ENCODE measurements around the gene APOBEC4. TPM values are rescaled to one million over a fixed set of nuclear protein-coding genes. Genes with fewer than 3 reads are reported as not detected.

APOBEC4 gene
- total and polyA plus RNA-seq, 2 of the 13 experiments (the other 11 are each of a cell fraction or from before 2014, with no cell fraction given): not detected

DNA sequence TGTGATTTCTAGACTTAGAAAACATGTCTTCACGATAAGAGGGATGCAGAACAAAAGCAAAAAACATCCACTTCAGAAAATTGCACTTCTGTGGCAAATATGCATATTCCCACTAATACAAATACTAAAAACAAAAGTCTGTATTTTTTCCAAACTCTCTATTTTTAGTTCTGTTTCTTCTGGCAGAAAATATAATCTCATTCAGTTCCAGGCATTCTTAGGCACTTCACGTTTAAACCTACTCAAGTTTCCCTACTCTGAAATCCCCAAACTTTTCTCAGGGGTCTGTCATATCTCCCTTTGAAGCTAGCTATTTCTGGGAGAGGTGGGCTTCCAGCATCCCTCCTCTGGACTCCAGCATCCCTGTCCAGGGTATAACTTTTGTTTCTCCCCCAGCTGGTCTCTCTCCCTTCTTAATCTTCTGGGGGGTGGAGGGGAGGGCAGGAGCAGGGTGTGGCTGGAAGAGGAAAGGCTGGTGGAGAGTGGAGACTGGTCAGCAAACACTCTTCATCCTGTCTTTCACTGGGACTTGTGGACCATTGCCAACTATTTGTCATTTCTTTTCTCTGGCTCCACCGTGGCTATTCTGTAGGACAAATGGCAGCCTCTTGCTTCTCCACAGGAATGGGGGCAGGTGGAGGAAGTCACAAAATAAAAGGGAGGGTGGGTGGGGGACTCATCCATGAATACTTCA, 43.2 kb downstream of the APOBEC4 start:
- Histone ChIP-seq H2AFZ (ENCODE audit: low read length) (no peak overlapping the region), H3K4me1 (ENCODE audit: insufficient read depth, low read length) (0 out of 2 replicates have a peak, but pooled peaks cover 7% of the 10 kb centered on the region), H3K27me3 (ENCODE audit: control insufficient read depth in 1 of 2, insufficient read depth in 2 of 2, low read length in 2 of 2) (no peaks in the 10 kb centered on the region), H3K27ac (ENCODE audit: extremely low read length, insufficient read depth, low read length) (no peak overlapping the region), H3K4me2 (ENCODE audit: low read depth, low read length) (no peak overlapping the region), H3K9me3 (ENCODE audit: low read length) (no peaks in the 10 kb centered on the region), H3K36me3 (replicated peaks in 1 of 2; ENCODE audit: control insufficient read depth in 1 of 2, insufficient read depth in 2 of 2, low read length in 2 of 2) (no peaks in the 10 kb centered on the region), H3K79me2 (ENCODE audit: insufficient read depth, low read length) (no peaks in the 10 kb centered on the region), H3K9ac (ENCODE audit: insufficient read depth, low read depth, low read length) (no peak overlapping the region), H3K4me3 (replicated peaks in 1 of 3; ENCODE audit: insufficient read depth in 1 of 3, low read depth in 2 of 3, low read length in 3 of 3) (no peak overlapping the region), H4K20me1 (ENCODE audit: insufficient read depth, low read length) (no peaks in the 10 kb centered on the region)
- ChIA-PET CTCF (ENCODE audit: low intra/inter-chr PET ratio, low total read pairs) (interaction anchor here (1.0 to 1.2 kb wide), 2 partner anchors 13 to 306 kb away, joined by 3 to 4 read pairs; no protein-coding TSS in a partner anchor), POLR2A (interaction anchor here (1.2 kb wide), 1 partner anchor 13 kb away, joined by 4 read pairs; no protein-coding TSS in a partner anchor)
- DNase-seq (ENCODE audit: low spot score): no peak
- TF ChIP-seq GZF1 (CRISPR knock-in tag; IDR thresholded peaks at IDR 0.05): no peak
- TF ChIP-seq NONO (IDR thresholded peaks at IDR 0.05): no peak
- no peak for TF ChIP-seq NONO (CRISPR knock-in tag; conservative IDR thresholded peaks at IDR 0.05)
- TF ChIP-seq NFIC (IDR thresholded peaks at IDR 0.05; ENCODE audit: low read length): no peak
- no peak for TF ChIP-seq GLI4 (CRISPR knock-in tag; IDR thresholded peaks at IDR 0.05; ENCODE audit: borderline replicate concordance)
- WGBS (ENCODE audit: low lambda C conversion rate): 11% methylated on average over 3 of the region's 3 CpGs
- in situ Hi-C loops (cut with HindIII; ENCODE audit: extremely low pct_ligation_motif_present, low pct_unique_long_range_greater_than_20kb): no loop called here
- intact Hi-C loops (cut with micrococcal nuclease; ENCODE audit: unreplicated experiment): loop anchor here (1.0 kb wide), 1 partner anchor 75 kb away; no protein-coding TSS in a partner anchor
- ATAC-seq: no peak
- no peak for FAIRE-seq
- BruUV-seq (replicated peaks): no TSS peak

DNA sequence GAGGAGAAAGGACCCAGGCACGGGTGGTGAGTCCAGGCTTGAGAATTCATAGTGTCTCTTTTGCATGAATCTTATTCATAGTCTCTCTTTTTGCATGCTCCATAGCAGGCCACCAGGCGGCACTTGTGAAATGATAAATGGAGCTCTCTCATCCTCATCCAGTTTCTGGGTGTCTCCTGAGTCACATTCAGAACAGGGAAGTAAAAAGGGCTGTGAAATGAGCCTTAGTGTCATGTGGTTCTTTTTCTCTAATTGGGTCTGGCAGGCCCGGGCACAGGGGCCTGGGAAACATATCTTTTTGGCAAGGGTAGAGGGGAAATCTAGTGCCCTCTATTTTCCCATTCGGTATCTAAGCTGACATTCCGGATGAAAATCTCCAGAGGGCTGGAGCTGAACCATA, 43.8 kb downstream of the APOBEC4 start:
- Histone ChIP-seq H3K27ac (ENCODE audit: extremely low read length, insufficient read depth, low read length) (no peak overlapping the region), H3K4me1 (ENCODE audit: insufficient read depth, low read length) (peaks cover 10% of the 10 kb centered on the region; the same call in 1 of the 2 replicates), H3K79me2 (ENCODE audit: insufficient read depth, low read length) (no peaks in the 10 kb centered on the region), H4K20me1 (ENCODE audit: insufficient read depth, low read length) (no peaks in the 10 kb centered on the region), H2AFZ (ENCODE audit: low read length) (no peak overlapping the region), H3K9me3 (ENCODE audit: low read length) (no peaks in the 10 kb centered on the region), H3K9ac (ENCODE audit: insufficient read depth, low read depth, low read length) (no peak overlapping the region), H3K4me3 (replicated peaks in 1 of 3; ENCODE audit: insufficient read depth in 1 of 3, low read depth in 2 of 3, low read length in 3 of 3) (no peak overlapping the region), H3K4me2 (ENCODE audit: low read depth, low read length) (no peak overlapping the region), H3K27me3 (ENCODE audit: control insufficient read depth in 1 of 2, insufficient read depth in 2 of 2, low read length in 2 of 2) (no peaks in the 10 kb centered on the region), H3K36me3 (replicated peaks in 1 of 2; ENCODE audit: control insufficient read depth in 1 of 2, insufficient read depth in 2 of 2, low read length in 2 of 2) (no peaks in the 10 kb centered on the region)
- peak; percentile 89 for ATAC-seq
- in situ Hi-C loops (cut with HindIII; ENCODE audit: extremely low pct_ligation_motif_present, low pct_unique_long_range_greater_than_20kb): no loop called here
- FAIRE-seq: peak; percentile 12
- BruUV-seq (replicated peaks): no TSS peak
- peak; percentile 63 for TF ChIP-seq SMC3 (IDR thresholded peaks at IDR 0.05; ENCODE audit: low read length)
- TF ChIP-seq, protein P1, sequence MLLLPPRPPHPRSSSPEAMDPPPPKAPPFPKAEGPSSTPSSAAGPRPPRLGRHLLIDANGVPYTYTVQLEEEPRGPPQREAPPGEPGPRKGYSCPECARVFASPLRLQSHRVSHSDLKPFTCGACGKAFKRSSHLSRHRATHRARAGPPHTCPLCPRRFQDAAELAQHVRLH (CRISPR knock-in tag; IDR thresholded peaks at IDR 0.05; ENCODE audit: borderline replicate concordance, low read depth): no peak
- TF ChIP-seq STAG1 (CRISPR knock-in tag; IDR thresholded peaks at IDR 0.05): peak; percentile 52
- no peak for TF ChIP-seq ZNF724P (CRISPR knock-in tag; IDR thresholded peaks at IDR 0.05; ENCODE audit: borderline replicate concordance)
- no peak for TF ChIP-seq SAFB2 (CRISPR knock-in tag; IDR thresholded peaks at IDR 0.05; ENCODE audit: borderline replicate concordance, low read depth)
- TF ChIP-seq ZFX (CRISPR knock-in tag; IDR thresholded peaks at IDR 0.05; ENCODE audit: low read depth): no peak
- no peak for TF ChIP-seq STAT5B (CRISPR knock-in tag; IDR thresholded peaks at IDR 0.05)
- peak; percentile 47; the same call in 1 of the 2 replicates for TF ChIP-seq ZFP90 (CRISPR knock-in tag; IDR thresholded peaks at IDR 0.05; ENCODE audit: borderline replicate concordance)
- TF ChIP-seq, protein P2, sequence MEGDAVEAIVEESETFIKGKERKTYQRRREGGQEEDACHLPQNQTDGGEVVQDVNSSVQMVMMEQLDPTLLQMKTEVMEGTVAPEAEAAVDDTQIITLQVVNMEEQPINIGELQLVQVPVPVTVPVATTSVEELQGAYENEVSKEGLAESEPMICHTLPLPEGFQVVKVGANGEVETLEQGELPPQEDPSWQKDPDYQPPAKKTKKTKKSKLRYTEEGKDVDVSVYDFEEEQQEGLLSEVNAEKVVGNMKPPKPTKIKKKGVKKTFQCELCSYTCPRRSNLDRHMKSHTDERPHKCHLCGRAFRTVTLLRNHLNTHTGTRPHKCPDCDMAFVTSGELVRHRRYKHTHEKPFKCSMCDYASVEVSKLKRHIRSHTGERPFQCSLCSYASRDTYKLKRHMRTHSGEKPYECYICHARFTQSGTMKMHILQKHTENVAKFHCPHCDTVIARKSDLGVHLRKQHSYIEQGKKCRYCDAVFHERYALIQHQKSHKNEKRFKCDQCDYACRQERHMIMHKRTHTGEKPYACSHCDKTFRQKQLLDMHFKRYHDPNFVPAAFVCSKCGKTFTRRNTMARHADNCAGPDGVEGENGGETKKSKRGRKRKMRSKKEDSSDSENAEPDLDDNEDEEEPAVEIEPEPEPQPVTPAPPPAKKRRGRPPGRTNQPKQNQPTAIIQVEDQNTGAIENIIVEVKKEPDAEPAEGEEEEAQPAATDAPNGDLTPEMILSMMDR (CRISPR knock-in tag; IDR thresholded peaks at IDR 0.05): peak; percentile 61
- TF ChIP-seq PPARG (CRISPR knock-in tag; conservative IDR thresholded peaks at IDR 0.05): no peak
- whole genome bisulfite sequencing (ENCODE audit: low lambda C conversion rate): 33% methylated on average over 5 of the region's 5 CpGs
- DNase-seq (ENCODE audit: low spot score): peak; percentile 43
- intact Hi-C loops (cut with micrococcal nuclease; ENCODE audit: unreplicated experiment): loop anchor here (1.0 kb wide), 1 partner anchor 76 kb away; no protein-coding TSS in a partner anchor
- ChIA-PET POLR2A (interaction anchor here (1.2 kb wide), 1 partner anchor 13 kb away, joined by 4 read pairs; no protein-coding TSS in a partner anchor), CTCF (ENCODE audit: low intra/inter-chr PET ratio, low total read pairs) (interaction anchor here (1.0 to 1.2 kb wide), 2 partner anchors 14 to 306 kb away, joined by 3 to 4 read pairs; no protein-coding TSS in a partner anchor)
